Panc1 (cell line): ENCODE results near the gene CYB5R3.

Experiments
- POLR2AphosphoS5 ChIP-seq: IDR thresholded peaks from 2 replicates; pipeline ENCODE4 v1.6.1; 2012; ENCODE audit warnings: mild to moderate bottlenecking, low read depth, low read length, moderate library complexity
- SIN3A ChIP-seq: IDR thresholded peaks from 2 replicates; pipeline ENCODE4 v1.6.1; 2012; ENCODE audit warnings: low read depth, mild to moderate bottlenecking, low read length, moderate library complexity, borderline replicate concordance; ENCODE audit not compliant: insufficient read depth
- TCF7L2 ChIP-seq: IDR thresholded peaks from 2 replicates; pipeline ENCODE4 v1.6.1; 2011; ENCODE audit warnings: mild to moderate bottlenecking, low read depth, low read length, inconsistent platforms
- TF ChIP-seq, protein P1 (sequence below): fragments of 450-650 bp; IDR thresholded peaks from 2 replicates; pipeline ENCODE4 v1.5.1; 2017; ENCODE audit warnings: mild to moderate bottlenecking

DNA sequence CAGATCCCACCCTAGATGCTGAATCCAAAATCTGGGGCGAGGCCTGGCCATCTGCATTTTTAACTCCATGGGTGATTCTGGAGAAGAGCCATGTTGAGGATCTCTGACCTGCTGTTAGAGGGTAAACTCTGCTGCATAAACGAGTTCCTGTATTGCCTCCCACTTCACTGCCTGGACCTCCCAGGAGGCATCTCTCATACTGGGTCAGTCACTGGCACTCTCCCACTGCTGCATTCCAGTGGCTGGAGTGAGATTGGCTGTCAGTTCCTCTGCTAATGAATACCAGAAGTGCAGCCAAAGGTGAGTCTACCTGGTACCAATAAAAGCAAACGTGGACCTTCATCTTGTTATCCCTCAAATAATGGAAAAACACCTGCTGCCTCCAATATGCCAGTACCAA is 44.8 kb downstream of the CYB5R3 start:
- TF ChIP-seq, protein P1, sequence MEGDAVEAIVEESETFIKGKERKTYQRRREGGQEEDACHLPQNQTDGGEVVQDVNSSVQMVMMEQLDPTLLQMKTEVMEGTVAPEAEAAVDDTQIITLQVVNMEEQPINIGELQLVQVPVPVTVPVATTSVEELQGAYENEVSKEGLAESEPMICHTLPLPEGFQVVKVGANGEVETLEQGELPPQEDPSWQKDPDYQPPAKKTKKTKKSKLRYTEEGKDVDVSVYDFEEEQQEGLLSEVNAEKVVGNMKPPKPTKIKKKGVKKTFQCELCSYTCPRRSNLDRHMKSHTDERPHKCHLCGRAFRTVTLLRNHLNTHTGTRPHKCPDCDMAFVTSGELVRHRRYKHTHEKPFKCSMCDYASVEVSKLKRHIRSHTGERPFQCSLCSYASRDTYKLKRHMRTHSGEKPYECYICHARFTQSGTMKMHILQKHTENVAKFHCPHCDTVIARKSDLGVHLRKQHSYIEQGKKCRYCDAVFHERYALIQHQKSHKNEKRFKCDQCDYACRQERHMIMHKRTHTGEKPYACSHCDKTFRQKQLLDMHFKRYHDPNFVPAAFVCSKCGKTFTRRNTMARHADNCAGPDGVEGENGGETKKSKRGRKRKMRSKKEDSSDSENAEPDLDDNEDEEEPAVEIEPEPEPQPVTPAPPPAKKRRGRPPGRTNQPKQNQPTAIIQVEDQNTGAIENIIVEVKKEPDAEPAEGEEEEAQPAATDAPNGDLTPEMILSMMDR = no peak
- TF ChIP-seq SIN3A (no peak), TCF7L2 (no peak), POLR2AphosphoS5 (no peak)
